NCI-H226 (cell line): Measurements from ENCODE around the gene LARP4B.
"Not testable (repeated sequence)": the region's sequence is repeated elsewhere in the genome, so short reads cannot be mapped to it uniquely, and the experiment has no call there.

Experiments
- DNase-seq: peaks from one replicate; pipeline ENCODE4 v3.0.0-alpha.2; 2015

The LARP4B gene

DNA sequence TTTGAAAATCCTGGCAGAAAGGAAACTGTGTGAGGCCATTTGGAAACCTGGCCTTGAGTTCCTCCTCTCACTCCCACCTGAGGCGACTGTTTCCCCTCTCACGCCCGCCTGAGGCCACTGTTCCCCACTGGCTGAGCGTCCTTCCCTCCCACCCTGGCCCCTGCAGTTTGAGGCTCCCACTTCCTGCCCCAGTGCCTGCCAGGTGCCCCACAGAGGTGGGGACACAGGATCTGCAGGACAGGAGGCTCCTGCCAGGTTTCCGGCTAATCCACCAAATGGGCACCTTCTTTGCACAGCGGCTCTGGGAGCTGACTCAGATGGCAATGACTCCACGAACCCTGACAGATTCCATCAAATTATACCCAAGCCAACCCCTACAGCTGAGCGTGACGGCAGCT, 24.3 kb upstream of the LARP4B start:
- no peak for DNase-seq

DNA sequence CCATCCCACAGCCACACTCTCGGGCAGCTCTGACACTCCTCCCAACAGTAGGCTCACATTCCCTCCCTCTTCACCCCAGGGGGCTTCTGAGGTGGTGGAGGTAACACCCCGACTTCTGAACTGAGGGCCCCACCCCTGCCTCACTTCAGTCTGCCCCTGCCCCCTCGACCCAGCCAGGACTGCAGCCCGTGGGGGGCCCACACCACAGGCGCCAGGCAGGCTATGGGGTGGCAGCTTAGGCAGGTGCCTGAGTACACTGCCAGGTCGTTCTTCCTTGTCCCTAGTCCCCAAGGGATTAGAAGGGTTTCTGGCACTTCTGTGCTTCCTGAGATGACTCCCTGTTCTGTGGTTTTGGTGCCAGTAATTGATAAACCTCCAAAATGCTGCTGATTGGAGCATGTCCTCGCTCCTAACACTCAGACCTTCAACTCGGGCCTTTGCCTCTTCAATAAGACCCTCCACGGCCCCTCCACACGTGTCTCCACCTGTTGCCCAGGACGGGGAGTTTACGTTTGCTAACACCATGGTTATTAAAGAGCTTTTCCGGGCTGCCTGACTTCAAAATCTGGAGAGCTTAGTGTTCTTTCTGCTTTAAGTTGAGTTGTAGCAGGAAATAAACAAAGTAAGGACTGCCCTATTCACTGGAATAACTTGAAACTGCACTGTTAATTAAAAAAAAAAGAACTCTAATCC, 23.8 kb upstream of the LARP4B start:
- no peak for DNase-seq

DNA sequence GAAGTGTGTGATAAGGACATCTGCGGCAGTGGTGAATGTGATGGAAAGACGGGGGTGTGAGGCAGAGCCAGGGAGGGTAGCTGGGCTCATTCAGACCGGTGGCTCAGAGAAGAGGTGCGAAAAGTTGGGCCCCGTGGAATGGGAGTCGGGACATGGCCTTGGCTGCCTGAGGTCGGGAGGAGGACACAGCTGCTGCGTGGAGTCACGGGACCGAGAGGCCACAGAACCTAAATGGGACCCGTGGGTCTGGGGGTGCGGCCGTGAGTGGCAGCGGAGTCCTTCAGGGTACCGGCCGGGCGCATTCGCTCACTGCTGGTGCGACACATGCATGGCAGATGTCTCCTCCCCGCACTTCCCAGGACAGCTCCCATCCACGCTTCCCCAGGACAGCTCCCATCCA, 22.9 kb upstream of the LARP4B start:
- no peak for DNase-seq

DNA sequence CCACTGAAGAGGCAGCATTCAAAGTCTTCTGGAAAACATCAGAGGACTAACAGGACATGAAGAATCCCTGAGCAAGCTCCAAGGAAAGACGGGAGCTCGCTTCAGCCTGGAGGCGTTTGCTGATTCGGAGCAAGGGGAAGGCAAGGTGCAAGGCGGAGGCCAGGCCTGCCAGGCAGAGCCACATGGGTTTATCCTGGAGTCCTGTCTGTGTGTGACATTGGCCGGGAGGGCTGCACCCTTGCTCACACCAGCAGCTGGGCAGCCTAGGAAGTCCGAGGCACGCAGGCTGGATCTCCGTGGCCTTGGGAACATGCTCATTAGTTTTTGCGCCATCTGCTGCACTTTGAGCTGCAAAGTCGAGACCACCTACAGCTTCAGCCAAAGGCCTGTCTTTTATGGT, 22.3 kb upstream of the LARP4B start:
- DNase-seq: no peak

DNA sequence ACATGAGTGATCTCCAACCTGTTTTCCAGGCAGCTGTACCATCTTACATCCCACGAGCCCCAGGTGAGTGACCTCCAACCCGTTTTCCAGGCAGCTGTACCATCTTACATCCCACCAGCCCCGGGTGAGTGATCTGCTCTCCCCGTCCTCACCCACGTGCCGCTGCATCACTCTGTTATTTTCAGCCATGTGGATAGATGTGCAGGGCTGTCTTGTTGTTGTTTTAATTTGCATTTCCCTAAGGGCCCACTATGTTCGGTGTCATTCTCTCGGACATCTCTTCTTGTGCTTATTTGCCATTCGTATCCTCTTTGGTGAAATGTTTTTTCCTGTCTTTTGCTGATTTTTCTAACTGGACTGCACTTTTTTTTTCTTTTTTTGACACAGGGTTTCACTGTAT, 17.9 kb upstream of the LARP4B start:
- no peak for DNase-seq

DNA sequence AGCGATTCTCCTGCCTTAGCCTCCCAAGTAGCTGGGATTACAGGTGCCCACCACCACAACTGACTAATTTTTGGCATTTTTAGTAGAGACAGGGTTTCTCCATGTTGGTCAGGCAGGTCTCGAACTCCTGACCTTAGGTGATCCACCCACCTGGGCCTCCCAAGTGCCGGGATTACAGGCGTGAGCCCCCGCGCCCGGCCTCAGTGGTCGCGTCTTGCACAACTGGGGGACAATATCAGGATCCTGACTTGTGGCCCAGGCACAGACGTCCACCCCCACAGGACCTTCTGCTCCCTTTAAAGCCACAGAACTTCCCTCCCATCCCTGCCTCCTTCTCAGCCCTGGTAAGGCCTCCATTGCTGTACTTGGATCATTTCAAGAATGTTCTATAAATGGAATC, 16.8 kb upstream of the LARP4B start:
- DNase-seq: no peak

DNA sequence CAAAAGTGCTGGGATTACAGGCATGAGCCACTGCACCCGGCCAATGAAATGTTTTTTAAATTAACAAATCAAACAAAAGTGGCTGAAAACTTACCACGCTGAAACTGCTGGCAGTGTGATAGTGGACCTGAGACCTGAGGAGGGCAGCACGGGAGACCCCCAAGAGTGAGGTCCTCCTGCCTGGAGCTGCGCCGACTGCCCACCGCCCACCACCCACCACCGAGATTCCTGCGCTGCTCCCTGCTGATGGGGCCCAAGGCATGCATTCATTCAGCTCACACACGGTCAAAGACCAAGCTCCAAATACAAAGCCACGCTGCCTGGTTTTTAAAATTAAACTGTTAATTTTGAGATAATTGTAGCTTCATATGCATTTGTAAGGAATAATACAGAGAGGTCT, 16.4 kb upstream of the LARP4B start:
- DNase-seq: no peak

DNA sequence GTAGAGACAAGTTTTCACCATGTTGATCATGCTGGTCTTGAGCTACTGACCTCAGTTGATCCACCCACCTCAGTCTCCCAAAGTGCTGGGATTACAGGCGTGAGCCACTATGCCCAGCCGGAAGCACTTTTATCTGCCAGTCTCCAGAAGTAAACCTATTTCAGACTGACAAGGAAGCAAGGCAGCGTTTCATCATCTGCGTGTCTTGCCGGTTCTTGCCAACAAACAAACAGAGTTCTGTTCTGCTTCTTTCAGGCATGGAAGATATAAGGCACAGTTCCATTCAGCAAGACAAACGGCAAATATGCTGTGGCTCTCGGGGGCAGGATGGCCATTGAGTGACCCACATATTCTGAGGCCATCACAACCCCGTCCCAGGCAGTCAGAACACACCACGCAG, 15.5 kb upstream of the LARP4B start:
- no peak for DNase-seq

DNA sequence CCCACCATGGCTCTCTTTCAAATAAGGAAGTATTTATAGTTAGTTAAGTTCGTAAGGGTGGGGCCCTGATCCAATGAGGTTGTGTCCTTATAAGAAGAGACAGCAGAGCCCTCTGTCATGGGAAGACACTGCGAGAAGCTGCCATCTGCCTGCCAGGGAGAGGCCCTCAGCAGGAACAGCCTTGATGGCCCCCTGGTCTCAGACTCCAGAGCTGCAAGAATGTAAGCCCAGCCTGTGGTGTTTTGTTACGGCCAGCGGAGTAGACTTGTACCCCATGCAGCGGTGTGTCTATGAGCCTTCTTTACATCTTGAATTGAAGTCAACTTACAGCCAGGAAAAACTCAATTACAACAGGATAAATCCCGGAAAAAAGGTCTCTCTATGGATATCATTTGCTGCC, 14.3 kb upstream of the LARP4B start:
- no peak for DNase-seq

DNA sequence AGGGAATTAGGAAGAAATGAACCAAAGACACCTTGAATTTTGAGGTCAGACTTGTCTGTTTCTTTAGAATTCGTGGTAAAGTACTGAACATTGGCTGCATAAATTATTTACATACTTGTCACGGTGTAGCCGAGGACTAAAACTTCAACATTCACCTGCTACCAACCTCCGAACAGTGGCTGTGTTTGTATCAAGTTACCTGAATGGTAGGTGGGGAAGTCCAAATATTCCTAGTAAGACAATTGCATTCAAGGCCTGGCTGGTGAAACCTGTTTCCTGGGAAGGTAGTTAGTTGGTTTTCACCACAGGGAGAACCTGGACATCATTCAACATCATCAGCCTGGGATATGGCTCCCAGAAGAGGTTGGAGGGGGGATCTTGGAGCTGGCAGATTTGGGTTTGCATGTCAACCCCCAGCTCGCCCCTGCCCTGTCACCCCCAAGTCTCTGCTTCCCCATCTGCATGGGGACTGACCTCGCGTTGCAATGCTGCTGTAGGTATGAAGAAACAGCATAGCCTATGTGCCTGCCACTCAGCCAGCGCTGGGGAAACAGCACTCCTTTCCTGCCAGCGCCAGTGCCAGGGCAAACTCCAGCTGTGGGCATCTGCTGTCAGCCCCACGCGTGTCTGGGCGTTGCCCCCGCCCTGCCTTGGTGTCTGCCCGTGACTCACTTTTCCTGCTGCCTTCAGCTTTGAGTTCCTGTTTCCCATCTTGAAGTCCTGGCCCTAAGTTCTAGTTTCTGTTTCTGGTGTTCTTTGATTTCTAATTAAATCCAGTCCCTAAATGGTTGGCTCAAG, 12.7 kb upstream of the LARP4B start:
- DNase-seq: no peak

DNA sequence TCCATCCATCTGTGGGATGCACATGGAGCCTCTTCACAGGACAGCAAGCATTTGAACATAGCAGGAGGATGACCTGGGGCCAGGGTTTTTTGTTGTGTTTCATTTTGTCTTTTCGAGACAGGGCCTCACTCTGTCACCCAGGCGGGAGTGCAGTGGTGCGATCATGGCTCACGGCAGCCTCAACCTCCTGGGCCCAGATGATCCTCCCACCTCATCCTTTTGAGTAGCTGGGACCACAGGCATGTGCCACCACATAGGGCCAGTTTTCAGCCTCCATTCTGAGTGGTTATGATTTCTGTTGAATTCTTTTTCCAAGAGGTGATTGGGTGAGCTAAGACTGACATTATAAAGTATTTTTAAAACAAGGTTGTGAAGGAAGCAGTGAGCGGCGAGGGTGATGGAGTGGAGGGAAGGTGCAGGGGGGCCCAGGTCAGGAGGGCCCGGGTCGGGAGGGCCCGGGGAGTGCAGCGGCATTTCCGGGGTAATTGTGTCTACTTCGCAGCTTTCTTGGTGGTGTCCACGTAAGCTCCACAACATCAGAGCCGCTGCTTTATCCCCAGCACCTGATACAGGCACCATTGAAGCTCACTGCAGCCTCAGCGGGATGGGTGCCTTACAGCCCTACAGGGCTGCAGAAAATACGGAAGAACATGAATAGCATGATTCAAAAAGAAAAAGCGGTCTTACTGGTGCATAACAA, 12.0 kb upstream of the LARP4B start:
- no peak for DNase-seq

DNA sequence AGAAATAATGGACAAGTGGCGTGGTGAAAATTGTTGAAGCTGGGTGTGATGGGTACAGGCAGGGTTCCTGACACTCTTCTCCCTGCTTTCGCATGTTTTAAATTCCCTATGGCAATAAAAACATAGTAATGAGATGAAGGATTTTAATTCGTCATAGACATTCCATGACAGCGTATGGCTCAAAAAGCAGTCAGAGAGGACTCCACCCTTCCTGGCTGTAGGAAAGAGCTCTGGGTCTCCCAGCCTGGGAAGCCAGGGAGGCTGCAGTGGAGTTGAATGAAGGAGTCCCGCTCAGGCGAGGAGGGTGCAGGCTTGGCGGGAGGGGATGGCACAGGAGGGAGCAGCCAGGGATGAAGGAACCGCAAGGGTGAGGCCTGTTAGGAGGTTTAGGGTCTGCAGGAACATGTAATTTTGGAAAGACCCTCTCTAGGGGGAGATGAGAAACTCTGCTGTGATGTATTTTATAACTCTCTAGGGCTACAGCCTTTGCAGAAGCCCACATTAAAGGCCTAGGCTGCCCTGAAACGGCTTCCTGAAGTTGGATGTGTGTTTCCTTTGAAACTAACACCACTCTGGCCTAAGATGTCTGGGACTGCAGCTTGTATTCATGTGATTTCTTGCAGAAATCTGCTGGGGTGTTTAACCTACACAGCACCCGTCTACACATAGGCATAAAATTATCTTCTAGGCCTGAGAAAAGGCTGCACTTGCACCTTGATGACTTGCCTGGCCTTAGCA, 7.6 kb upstream of the LARP4B start:
- no peak for DNase-seq

DNA sequence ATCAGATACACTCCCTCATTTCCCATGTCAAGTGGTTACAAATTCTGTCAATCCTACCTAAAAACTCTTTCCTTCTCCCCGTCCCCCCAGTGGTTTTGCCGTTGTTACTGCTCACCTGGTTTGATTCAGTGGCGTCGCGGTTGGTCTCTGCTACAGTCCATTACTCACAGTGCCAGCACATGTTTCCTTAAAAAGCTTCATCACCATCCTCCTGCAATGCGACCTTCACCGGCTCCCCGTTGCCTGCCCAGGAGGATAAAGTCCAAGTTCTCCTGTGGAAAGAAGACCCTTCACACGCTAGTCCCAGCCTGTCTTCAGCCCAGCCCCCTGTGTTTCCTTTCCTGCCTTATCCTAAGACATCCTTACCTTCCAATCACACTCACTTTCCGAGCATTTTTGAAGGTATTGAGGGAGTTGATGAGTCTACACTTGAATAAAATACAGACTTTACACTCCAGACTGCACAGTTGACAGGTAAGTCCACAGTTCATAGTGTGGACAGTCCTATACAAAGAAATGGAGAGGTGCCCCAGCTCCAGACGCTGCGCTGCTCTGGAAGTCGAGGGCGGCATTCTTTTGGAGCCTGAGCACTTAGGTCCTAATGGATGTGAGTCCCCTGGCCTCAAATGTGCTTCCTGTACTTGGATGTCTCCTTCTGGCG, 3.4 kb upstream of the LARP4B start:
- no peak for DNase-seq

DNA sequence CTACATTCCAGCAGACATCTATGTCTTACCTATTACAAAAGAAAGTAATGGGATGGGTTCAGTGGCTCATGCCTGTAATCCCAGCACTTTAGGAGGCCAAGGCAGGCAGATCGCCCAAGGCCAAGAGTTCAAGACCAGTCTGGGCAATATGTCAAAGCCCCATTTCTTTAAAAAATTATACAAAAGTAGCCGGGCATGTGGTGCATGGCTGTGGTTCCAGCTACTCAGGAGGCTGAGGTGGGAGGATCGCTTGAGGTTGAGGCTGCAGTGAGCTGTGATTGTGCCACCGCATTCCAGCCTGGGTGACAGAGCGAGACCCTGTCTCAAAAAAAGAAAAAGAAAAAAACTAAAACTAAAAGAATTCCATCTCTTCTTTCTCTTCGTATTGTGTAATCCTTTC, 2.7 kb upstream of the LARP4B start:
- DNase-seq: not testable (repeated sequence)

DNA sequence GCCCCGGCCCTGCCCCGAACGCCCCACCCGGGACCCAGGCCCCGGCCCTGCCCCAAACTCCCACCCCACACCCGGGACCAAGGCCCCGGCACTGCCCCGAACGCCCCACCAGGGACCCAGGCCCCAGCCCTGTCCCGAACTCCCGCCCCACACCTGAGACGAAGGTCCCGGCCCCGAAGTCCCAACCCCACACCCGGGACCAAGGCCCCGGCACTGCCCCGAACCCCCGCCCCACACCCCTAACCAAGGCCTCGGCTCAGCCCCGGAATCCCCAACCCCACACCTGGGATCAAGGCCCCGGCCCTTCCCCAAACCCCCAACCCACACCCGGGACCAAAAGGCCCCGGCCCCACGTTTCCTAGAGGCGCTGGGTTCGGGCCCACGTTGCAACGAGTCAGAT, 1.1 kb upstream of the LARP4B start:
- no peak for DNase-seq

DNA sequence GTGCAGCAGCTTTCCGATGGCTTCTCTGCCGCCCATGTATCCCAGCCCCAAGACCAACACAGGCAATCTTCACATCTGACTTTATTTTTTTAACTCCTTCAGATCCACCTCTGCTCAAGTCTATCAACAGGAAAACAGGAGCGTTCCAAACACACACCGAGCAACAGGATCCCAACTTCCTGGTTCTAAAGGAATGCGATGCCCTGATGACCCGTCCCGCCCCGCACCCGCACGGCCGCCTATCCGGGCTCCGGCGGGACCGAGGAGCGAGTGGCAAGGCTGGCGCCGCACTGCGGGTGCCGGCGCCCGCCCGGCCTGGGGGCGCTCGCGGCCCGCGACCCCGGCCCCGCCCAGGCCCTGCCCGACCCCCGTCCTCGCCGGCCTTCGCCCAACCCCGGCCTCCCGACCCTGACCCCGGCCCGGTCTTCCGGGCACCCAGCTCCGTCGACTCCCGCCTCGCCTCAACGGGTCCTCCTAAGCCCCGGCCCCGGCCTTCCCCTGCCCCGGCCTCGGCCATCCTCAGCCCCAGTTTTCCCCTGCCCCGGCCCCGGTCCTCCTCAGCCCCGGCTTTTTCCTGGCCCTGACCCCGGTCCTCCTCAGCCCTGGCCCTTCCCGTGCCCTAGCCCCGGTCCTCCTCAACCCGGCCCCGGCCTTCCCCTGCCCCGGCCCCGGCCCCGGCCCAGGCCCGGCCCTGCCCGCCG, 730 bp downstream of the LARP4B start:
- DNase-seq: no peak

DNA sequence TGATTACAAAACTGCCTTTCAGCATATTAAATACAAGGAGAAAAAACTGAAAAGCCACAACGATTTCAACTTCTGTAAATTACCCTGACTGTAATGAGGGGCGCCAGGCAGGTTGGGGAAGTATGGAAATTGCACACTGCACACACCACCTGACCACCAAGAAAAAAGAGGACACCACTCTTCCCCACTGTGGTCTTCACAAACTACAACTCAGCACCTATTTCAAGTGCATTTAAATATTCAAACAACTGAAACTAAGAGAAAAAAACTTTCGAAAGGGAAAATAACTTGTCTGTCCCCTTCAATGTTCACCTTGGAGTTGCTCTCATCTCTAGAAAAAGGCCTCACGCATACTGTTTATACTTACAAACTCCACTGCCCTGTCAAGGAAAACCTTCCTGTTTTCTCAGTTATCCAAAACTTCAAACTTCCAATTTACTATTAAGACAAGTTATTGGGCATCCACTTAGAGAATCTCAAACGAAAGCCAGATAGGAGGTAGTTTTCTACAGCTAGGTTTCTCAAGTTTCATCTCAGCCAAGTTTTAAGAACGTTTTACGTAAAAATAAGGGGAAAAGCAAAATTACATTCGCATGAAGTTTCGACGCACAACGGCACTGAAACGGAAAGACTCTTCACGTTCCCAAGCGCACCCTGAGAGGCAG, 1.4 kb downstream of the LARP4B start:
- DNase-seq: no peak

DNA sequence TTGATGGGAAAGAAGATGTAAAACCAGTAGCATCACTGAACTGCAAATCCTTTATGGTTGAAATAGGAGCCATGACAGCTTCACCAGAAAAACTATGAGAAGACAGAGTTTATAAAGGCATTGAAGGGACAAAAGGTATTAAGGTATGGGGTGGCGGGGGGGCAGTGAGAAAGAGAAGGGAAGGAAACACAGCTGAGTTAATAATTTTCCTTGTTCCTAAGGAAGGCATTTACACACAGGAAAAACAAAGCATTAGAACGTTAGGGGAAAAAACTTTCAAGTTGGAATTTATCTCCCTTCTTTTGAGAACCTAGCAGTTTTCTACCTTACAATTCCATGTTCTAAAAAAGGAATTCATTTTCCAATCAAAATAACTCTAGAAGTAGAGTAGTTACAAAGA, 4.4 kb downstream of the LARP4B start:
- DNase-seq: no peak

DNA sequence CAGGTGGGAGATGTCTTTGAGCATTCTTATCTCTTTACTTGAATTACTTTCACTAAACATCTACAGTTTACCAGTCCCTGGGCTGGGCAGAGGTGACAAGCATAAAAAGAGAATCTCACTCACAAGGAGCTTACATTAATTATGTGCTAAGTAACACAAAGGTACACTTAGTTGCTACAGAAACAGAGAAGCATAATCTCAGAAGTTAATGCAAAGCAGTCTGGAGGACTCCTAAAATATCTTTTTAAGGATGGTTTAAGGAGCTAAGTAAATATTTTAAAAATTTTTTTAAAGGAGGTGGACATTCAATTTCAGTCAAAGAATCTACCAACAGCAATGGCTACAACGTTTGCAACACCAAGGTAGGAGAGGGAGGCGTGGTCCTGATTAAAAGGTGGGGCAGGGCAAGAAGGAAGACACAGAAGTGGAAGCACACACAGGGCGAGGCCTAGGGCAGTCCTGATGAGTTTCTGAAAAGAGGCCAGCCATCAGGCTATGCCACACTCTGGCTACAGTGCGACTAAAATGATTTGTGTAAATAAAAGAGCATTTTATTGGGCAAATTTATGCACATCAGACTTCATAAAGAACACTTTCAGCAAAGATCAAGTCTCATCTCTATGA, 5.3 kb downstream of the LARP4B start:
- no peak for DNase-seq

DNA sequence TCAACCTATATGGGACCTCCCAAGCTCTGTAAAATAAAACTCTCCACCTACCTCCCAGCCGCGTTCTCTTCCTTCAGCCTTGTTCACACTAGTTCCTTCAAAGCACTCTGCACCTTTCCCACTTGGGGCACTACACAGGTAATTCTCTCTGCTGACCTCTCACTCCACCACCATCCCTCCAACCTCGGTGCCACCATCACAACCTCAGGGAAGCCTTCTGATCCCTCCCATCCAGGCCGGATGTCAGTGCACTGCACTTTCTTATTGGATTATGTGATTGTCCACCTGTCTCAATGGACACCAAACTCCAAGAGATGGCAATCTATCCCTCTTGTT, 7.0 kb downstream of the LARP4B start:
- no peak for DNase-seq

DNA sequence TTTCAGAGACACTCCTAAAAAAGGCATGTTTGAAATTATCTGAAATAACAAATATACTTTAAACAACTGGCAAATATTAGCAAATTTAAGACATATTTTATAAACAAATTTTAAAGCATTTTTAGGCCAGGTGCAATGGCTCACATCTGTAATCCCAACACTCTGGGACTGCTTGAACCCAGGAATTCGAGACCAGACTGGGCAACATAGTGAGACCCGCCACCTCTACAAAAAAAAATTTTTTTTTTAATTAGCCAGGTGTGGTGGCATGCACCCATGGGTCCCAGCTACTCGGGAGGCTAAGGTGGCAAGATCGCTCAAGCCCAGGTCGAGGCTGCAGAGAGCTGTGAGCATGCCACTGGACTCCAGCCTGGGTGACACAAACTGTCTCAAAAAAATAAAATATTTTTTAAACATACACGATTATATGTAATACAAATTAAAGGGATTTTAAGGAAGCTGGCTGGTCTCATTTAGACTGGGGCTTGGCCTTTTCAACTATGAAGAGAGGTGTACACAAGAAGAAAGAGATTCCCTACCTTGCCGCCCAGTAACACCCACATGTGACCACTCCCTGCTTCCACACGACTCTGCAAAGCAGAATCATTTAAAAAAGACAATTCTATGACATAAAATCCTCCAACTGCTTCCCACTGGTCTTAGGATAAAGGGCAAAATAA, 7.5 kb downstream of the LARP4B start:
- no peak for DNase-seq
